ENCODE measurements around the gene EFHC1.

EFHC1 gene

DNA sequence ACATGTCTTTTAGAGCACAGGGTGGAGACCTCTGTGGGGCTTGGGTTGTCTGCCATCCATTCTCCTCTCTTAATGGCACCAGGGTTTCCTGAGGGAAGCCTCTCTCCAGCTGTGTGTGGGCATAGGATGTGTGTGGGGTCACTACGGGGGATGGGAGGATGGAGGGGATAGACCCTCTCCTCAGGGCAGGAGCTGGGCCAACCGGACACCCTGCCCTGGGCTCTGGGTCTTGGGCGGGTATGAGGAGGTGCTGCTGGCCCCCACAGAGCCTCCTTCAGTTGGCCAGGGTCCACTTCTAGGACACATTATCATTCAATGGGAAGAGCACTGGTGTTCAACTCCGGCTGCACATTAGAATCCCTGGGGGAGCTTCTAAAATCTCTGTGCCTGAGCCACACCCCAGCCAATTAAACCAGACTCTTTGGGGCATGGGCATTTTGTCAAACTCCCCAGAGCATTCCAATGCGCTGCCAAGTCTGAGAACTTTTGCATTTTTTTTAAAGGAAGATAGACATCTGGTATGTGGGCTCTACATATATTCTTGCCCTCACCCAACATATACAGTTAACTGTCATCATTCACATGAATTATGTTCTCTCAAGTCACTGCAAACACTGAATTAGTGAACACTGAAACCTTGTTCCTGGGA, 118.2 kb downstream of the EFHC1 start:
- TF ChIP-seq TAF1 (IDR thresholded peaks at IDR 0.05; ENCODE audit: borderline replicate concordance, insufficient read depth, low read length) (no peak), FOXP2 (optimal IDR thresholded peaks at IDR 0.05; ENCODE audit: borderline replicate concordance, extremely low read depth, extremely low read length, insufficient read depth) (no peak), SIN3A (IDR thresholded peaks at IDR 0.05; ENCODE audit: borderline replicate concordance, insufficient read depth, low read length) (no peak), POLR2AphosphoS5 (IDR thresholded peaks at IDR 0.05; ENCODE audit: low read depth, low read length) (no peak)
- TF ChIP-seq, protein P1, sequence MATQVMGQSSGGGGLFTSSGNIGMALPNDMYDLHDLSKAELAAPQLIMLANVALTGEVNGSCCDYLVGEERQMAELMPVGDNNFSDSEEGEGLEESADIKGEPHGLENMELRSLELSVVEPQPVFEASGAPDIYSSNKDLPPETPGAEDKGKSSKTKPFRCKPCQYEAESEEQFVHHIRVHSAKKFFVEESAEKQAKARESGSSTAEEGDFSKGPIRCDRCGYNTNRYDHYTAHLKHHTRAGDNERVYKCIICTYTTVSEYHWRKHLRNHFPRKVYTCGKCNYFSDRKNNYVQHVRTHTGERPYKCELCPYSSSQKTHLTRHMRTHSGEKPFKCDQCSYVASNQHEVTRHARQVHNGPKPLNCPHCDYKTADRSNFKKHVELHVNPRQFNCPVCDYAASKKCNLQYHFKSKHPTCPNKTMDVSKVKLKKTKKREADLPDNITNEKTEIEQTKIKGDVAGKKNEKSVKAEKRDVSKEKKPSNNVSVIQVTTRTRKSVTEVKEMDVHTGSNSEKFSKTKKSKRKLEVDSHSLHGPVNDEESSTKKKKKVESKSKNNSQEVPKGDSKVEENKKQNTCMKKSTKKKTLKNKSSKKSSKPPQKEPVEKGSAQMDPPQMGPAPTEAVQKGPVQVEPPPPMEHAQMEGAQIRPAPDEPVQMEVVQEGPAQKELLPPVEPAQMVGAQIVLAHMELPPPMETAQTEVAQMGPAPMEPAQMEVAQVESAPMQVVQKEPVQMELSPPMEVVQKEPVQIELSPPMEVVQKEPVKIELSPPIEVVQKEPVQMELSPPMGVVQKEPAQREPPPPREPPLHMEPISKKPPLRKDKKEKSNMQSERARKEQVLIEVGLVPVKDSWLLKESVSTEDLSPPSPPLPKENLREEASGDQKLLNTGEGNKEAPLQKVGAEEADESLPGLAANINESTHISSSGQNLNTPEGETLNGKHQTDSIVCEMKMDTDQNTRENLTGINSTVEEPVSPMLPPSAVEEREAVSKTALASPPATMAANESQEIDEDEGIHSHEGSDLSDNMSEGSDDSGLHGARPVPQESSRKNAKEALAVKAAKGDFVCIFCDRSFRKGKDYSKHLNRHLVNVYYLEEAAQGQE (IDR thresholded peaks at IDR 0.05; ENCODE audit: insufficient read depth in 1 of 2, low read depth in 2 of 2, low read length in 2 of 2), result no peak

GRCh38 chr6:52538901-52539354, 118.8 kb downstream of the EFHC1 start:
- TF ChIP-seq POLR2AphosphoS5 (IDR thresholded peaks at IDR 0.05; ENCODE audit: low read depth, low read length), result no peak
- TF ChIP-seq FOXP2 (optimal IDR thresholded peaks at IDR 0.05; ENCODE audit: borderline replicate concordance, extremely low read depth, extremely low read length, insufficient read depth), result no peak
- no peak for TF ChIP-seq TAF1 (IDR thresholded peaks at IDR 0.05; ENCODE audit: borderline replicate concordance, insufficient read depth, low read length)
- TF ChIP-seq, protein P1 (IDR thresholded peaks at IDR 0.05; ENCODE audit: insufficient read depth in 1 of 2, low read depth in 2 of 2, low read length in 2 of 2), result no peak
- no peak for TF ChIP-seq SIN3A (IDR thresholded peaks at IDR 0.05; ENCODE audit: borderline replicate concordance, insufficient read depth, low read length)

DNA sequence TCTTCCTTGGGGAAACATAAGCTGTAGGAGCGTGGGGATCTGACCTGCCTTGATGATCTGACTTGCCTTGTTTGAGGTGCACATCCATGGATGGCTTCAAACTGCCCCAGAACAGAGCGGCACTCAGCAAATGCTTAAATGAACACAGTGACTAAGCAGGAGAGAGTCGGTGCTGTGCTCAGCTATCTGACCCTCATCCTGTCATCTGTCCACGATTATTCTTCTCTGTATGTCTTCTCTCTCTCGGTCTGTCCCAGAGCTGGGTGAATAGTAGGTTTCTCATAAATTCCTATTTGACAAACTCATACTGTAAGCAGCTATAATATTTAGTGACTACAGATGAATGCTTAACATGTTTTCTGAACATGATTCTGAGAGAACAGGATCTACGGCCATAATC, 119.5 kb downstream of the EFHC1 start:
- TF ChIP-seq FOXP2 (optimal IDR thresholded peaks at IDR 0.05; ENCODE audit: borderline replicate concordance, extremely low read depth, extremely low read length, insufficient read depth), result no peak
- TF ChIP-seq, protein P1 (IDR thresholded peaks at IDR 0.05; ENCODE audit: insufficient read depth in 1 of 2, low read depth in 2 of 2, low read length in 2 of 2), result no peak
- no peak for TF ChIP-seq TAF1 (IDR thresholded peaks at IDR 0.05; ENCODE audit: borderline replicate concordance, insufficient read depth, low read length)
- TF ChIP-seq POLR2AphosphoS5 (IDR thresholded peaks at IDR 0.05; ENCODE audit: low read depth, low read length), result no peak

DNA sequence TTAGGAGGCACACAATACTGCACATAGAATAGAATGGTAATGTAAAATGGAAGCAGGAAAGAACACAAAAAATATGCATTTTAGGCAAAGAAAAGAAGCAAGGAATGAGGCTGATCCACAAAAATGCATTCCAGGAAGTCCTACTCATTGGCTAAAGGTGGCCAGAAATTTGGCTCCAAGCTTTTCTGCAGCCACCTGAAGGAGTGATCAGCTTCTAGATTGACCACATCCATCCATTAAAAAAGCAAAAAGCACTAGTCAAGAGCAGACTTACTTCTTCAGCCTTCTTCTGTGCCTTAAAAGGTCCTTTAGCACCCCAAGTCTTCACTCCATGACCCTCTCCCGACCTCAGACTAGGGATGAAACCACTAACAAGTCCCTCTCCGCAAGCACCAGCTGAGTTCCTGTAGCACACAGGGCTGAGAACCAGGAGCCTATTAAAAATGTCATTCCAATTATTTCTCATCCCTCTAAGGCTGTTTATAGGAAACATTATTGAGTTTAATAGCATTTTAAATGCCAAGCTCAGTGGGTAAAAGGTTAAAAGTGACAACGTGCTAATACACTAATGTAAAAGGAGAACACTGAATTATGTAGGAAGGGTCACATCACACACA, 120.3 kb downstream of the EFHC1 start:
- TF ChIP-seq SIN3A (IDR thresholded peaks at IDR 0.05; ENCODE audit: borderline replicate concordance, insufficient read depth, low read length), result no peak
- TF ChIP-seq, protein P1 (IDR thresholded peaks at IDR 0.05; ENCODE audit: insufficient read depth in 1 of 2, low read depth in 2 of 2, low read length in 2 of 2), result no peak
- TF ChIP-seq FOXP2 (optimal IDR thresholded peaks at IDR 0.05; ENCODE audit: borderline replicate concordance, extremely low read depth, extremely low read length, insufficient read depth), result no peak
- TF ChIP-seq POLR2AphosphoS5 (IDR thresholded peaks at IDR 0.05; ENCODE audit: low read depth, low read length), result no peak
- TF ChIP-seq TAF1 (IDR thresholded peaks at IDR 0.05; ENCODE audit: borderline replicate concordance, insufficient read depth, low read length), result no peak
